ENCODE measurements around the gene AGTR1.

Gene AGTR1

GRCh38 chr3:148697306-148698189, at the start of gene AGTR1:
Gene AGTR1, plus strand, starts transcription at chr3:148697903. Its CDS starts 43,133 bp downstream, at chr3:148741036.
- peak within 1 kb of the TSS; percentile 65 for H3K4me3 ChIP-seq (ENCODE audit: control insufficient read depth, low read depth, low read length)
- DNase-seq (ENCODE audit: low read depth), result peak; percentile 60
- no peak for TF ChIP-seq CTCF (conservative IDR thresholded peaks at IDR 0.05; ENCODE audit: control insufficient read depth, insufficient read depth, low read depth, low read length)

DNA sequence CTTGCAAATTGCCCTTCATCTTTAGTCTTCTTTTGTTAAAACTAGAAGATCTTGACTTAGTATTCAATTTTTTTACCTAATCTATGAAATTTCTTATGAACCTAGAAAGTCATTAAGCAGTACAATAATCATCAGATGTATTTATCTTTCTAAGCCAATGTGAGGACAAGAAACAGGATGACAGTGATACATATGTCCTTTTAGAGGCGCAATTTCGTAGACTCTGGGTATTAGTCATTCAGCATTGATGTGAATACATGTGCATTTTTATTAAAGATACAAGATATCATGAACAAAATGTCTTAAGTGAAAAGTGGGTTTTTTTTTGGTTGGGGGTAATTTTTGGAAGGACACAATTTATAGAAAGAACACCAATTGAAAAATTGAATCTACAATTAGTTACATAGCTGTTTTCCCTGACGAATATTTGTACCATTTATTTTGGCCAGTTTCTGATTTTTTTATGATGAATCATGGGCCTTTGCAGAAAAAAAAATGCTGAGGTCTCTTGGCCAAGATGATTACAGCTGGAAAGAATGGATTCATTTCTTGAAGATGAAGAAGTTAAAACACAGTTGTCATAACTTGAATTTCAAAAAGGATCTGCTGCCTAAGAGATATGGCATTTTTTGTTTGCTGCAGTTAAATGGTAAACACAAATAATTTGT, 48.9 kb upstream of the AGTR1 start:
- DNase-seq (ENCODE audit: low read depth), result peak; percentile 84
- no peak overlapping the region for H3K4me3 ChIP-seq (ENCODE audit: control insufficient read depth, low read depth, low read length)
- no peak for TF ChIP-seq CTCF (conservative IDR thresholded peaks at IDR 0.05; ENCODE audit: control insufficient read depth, insufficient read depth, low read depth, low read length)

- no peak for TF ChIP-seq CTCF (conservative IDR thresholded peaks at IDR 0.05; ENCODE audit: control insufficient read depth, insufficient read depth, low read depth, low read length)
- no peak for DNase-seq (ENCODE audit: low read depth)
- no peak overlapping the region for H3K4me3 ChIP-seq (ENCODE audit: control insufficient read depth, low read depth, low read length)
Observed at GRCh38 chr3:148651549-148651948, 46.2 kb upstream of the AGTR1 start.

DNA sequence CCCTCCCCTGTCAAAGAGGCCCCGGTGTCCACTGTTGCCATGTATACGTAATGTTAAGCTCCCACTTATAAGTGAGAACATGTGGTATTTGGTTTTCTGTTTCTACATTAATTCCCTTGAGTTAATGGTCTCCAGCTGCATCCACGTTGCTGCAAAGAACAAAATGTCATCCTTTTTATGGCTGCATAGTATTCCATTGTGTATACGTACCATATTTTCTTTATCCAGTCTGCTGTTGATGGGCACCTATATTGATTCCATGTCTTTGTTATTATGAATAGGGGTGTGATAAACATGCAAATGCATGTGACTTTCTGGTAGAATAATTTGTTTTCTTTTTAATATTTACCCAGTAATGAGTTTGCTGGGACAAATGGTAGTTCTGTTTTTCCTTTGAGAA, 43.3 kb upstream of the AGTR1 start:
- no peak overlapping the region for H3K4me3 ChIP-seq (ENCODE audit: control insufficient read depth, low read depth, low read length)
- DNase-seq (ENCODE audit: low read depth), result no peak
- no peak for TF ChIP-seq CTCF (conservative IDR thresholded peaks at IDR 0.05; ENCODE audit: control insufficient read depth, insufficient read depth, low read depth, low read length)

DNA sequence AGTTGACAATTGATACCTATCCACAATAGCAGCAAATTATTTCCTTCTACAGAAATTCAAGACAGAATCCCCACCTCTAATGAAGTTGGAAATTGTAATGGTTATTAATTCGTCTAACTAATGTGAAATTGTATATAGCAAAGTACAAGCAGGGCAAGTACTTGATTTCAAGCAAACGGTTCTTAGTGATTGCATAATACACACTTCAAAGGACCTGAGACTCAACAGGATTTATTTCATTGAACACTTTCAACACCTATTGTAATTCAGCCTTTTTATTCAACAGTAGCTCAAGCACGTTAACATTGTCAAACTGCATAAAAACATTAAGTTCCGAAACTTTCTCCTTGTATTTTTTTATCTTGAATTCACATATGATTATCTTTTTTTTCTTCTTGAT, 40.2 kb upstream of the AGTR1 start:
- no peak overlapping the region for H3K4me3 ChIP-seq (ENCODE audit: control insufficient read depth, low read depth, low read length)
- no peak for DNase-seq (ENCODE audit: low read depth)
- no peak for TF ChIP-seq CTCF (conservative IDR thresholded peaks at IDR 0.05; ENCODE audit: control insufficient read depth, insufficient read depth, low read depth, low read length)

DNA sequence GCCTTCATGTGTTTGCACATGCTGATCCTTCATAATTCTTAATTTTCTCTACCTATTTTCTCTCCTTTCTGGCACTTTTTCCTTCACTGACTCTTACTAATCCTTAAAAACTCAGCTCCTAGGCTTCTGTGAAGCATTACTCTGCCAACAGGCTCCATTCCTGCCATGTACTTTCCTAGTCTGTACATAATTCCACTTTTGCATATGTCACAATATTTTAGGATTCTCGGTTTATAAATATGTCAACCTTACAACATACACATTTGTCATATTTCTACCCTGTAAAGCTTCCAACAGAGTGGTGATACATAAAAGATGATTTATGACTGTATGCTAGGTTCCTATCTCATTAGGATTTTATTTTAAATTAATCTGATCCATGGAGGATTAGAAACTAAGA, 38.2 kb upstream of the AGTR1 start:
- no peak for TF ChIP-seq CTCF (conservative IDR thresholded peaks at IDR 0.05; ENCODE audit: control insufficient read depth, insufficient read depth, low read depth, low read length)
- no peak for DNase-seq (ENCODE audit: low read depth)

More for the DNA sequence above, 38.2 kb upstream of the AGTR1 start:
- no peak overlapping the region for H3K4me3 ChIP-seq (ENCODE audit: control insufficient read depth, low read depth, low read length)
